Posterior cingulate gyrus (tissue), 11 donors: ENCODE results near the gene STIM2.

Experiments used
- DNase-seq, 10 donors: peaks; one replicate each; pipeline versions ENCODE4 v3.0.0 to v3.0.0-alpha.2; 2020 to 2021; ENCODE audit warnings: mixed read lengths in 3 of 10
- intact Hi-C: fragments of 100-400 bp; cut with DNase I; formaldehyde crosslinking; loops from one replicate; pipeline ENCODE4 v1.15.1; 2023

The STIM2 gene

GRCh38 chr4:27058819-27059406, 198.3 kb downstream of the STIM2 start:
- intact Hi-C loops = no loop called here
- DNase-seq = no peak

GRCh38 chr4:27059446-27059845, 198.8 kb downstream of the STIM2 start:
- intact Hi-C loops = no loop called here
- DNase-seq = no peak

GRCh38 chr4:27062256-27062655, 201.6 kb downstream of the STIM2 start:
- intact Hi-C loops = no loop called here
- no peak for DNase-seq

GRCh38 chr4:27066591-27066990, 205.9 kb downstream of the STIM2 start:
- intact Hi-C loops = no loop called here
- peak in 1 of 10 donors; percentile 52 for DNase-seq

- DNase-seq = peak in 1 of 10 donors; percentile 70
- intact Hi-C loops = no loop called here
Measured at GRCh38 chr4:27068151-27068867, 207.7 kb downstream of the STIM2 start.
